GM12865 (cell line): ENCODE data around the gene TSHZ2.
"Not testable (repeated sequence)": the region's sequence is repeated elsewhere in the genome, so short reads cannot be mapped to it uniquely, and the experiment has no call there.

Source experiments
- DNase-seq: peaks from one replicate; pipeline ENCODE4 v3.0.0; 2010; ENCODE audit warnings: low read depth
- H3K4me3 ChIP-seq: 2 replicates; pipeline ENCODE4 v1.5.1; 2011; ENCODE audit warnings: mild to moderate bottlenecking, low read depth, low read length, control low read depth
- CTCF ChIP-seq: IDR thresholded peaks from 2 replicates; pipeline ENCODE4 v1.5.1; 2011; ENCODE audit warnings: low read length, control low read depth, low read depth, inconsistent platforms; ENCODE audit not compliant: insufficient read depth; ENCODE audit errors: missing control alignments

TSHZ2 gene

GRCh38 chr20:52962183-52962582 is 10.0 kb upstream of the TSHZ2 start:
- H3K4me3 ChIP-seq = no peak overlapping the region
- no peak for TF ChIP-seq CTCF
- DNase-seq = no peak

- no peak for DNase-seq
- H3K4me3 ChIP-seq = no peak overlapping the region
- TF ChIP-seq CTCF = no peak
Observed at GRCh38 chr20:52963131-52963530, 9.0 kb upstream of the TSHZ2 start.

- no peak for TF ChIP-seq CTCF
- DNase-seq = no peak
- no peak overlapping the region for H3K4me3 ChIP-seq
Observed at GRCh38 chr20:52964131-52964530, 8.0 kb upstream of the TSHZ2 start.

- TF ChIP-seq CTCF = no peak
- no peak overlapping the region for H3K4me3 ChIP-seq
- no peak for DNase-seq
Observed at GRCh38 chr20:52965380-52965779, 6.8 kb upstream of the TSHZ2 start.

GRCh38 chr20:52965819-52966218 is 6.3 kb upstream of the TSHZ2 start:
- TF ChIP-seq CTCF = no peak
- H3K4me3 ChIP-seq = no peak overlapping the region
- no peak for DNase-seq

- not testable (repeated sequence) for DNase-seq, H3K4me3 ChIP-seq
Observed at GRCh38 chr20:52966543-52966942, 5.6 kb upstream of the TSHZ2 start.

- no peak for DNase-seq
- no peak for TF ChIP-seq CTCF
Observed at GRCh38 chr20:52971498-52972189, 514 bp upstream of the TSHZ2 start.

More at GRCh38 chr20:52971498-52972189, 514 bp upstream of the TSHZ2 start:
- no peak overlapping the region for H3K4me3 ChIP-seq
